Keratinocyte (primary cell): ENCODE data around the gene TTI1. TPM values are rescaled to one million over a fixed set of nuclear protein-coding genes. Genes with fewer than 3 reads are reported as not detected.

Experiments
- DNase-seq: peaks from one replicate; pipeline ENCODE4 v3.0.0-alpha.2; 2011; ENCODE audit warnings: low read depth, missing footprints, low spot score
- FAIRE-seq: peaks from 2 replicates; lab custom pipeline; 2011; peaks lifted over from hg19 to GRCh38; lab: Jason Lieb, UNC
- H2AFZ ChIP-seq: 2 replicates; pipeline ENCODE4 v1.6.0; 2012; ENCODE audit warnings: low read length, control low read depth, inconsistent platforms; ENCODE audit not compliant: control insufficient read depth
- H3K27ac ChIP-seq: 2 replicates; pipeline ENCODE4 v1.5.1; 2011; ENCODE audit warnings: low read length; ENCODE audit not compliant: control insufficient read depth, insufficient read depth
- H3K27me3 ChIP-seq: 3 replicates; pipeline ENCODE4 v1.6.0; 2011; ENCODE audit warnings: low read length; ENCODE audit not compliant: control insufficient read depth, insufficient read depth; ENCODE audit errors: extremely low read depth
- H3K36me3 ChIP-seq, 2 experiments: 2 replicates in 1 of 2; 3 replicates in 1 of 2; pipeline ENCODE4 v1.5.1; 2011; ENCODE audit warnings: low read length in 2 of 2, mild to moderate bottlenecking in 1 of 2; ENCODE audit not compliant: control insufficient read depth in 2 of 2, insufficient read depth in 2 of 2; ENCODE audit errors: extremely low read depth in 1 of 2
- H3K4me1 ChIP-seq: 3 replicates; pipeline ENCODE4 v1.5.1; 2011; ENCODE audit warnings: low read length; ENCODE audit not compliant: control insufficient read depth, insufficient read depth; ENCODE audit errors: extremely low read depth
- H3K4me2 ChIP-seq: 3 replicates; pipeline ENCODE4 v1.6.0; 2011; ENCODE audit warnings: low read depth, low read length; ENCODE audit not compliant: control insufficient read depth, insufficient read depth; ENCODE audit errors: extremely low read depth
- H3K4me3 ChIP-seq, 3 experiments: fragments of 200-600 bp in 1 of 3; sonication (generic) in 1 of 3; 2 replicates in 2 of 3; 3 replicates in 1 of 3; pipeline ENCODE4 v1.5.1; 2011 to 2016; ENCODE audit warnings: low read length in 3 of 3, mild to moderate bottlenecking in 3 of 3, control low read depth in 2 of 3, inconsistent platforms in 1 of 3, low read depth in 1 of 3, mixed read lengths in 1 of 3, mixed run types in 1 of 3, moderate library complexity in 1 of 3; ENCODE audit not compliant: control insufficient read depth in 2 of 3, insufficient read depth in 2 of 3; ENCODE audit errors: extremely low read depth in 1 of 3
- H3K79me2 ChIP-seq: 2 replicates; pipeline ENCODE4 v1.6.0; 2012; ENCODE audit warnings: low read length; ENCODE audit not compliant: control insufficient read depth, insufficient read depth
- H3K9ac ChIP-seq: 3 replicates; pipeline ENCODE4 v1.6.0; 2011; ENCODE audit warnings: low read length; ENCODE audit not compliant: control insufficient read depth, insufficient read depth; ENCODE audit errors: extremely low read depth
- H3K9me1 ChIP-seq: 3 replicates; pipeline ENCODE4 v1.6.0; 2011; ENCODE audit warnings: low read length; ENCODE audit not compliant: control insufficient read depth, insufficient read depth; ENCODE audit errors: extremely low read depth
- H3K9me3 ChIP-seq: 2 replicates; pipeline ENCODE4 v1.5.1; 2012; ENCODE audit warnings: low read depth, low read length; ENCODE audit not compliant: control insufficient read depth
- H4K20me1 ChIP-seq: 3 replicates; pipeline ENCODE4 v1.6.0; 2011; ENCODE audit warnings: low read length; ENCODE audit not compliant: control insufficient read depth, insufficient read depth; ENCODE audit errors: extremely low read depth
- EZH2 ChIP-seq: IDR thresholded peaks from one replicate; pipeline ENCODE4 v1.6.1; 2012; ENCODE audit warnings: inconsistent platforms, mild to moderate bottlenecking, low read length, moderate library complexity
- dilution Hi-C: fragments of 300-500 bp; cut with MboI; formaldehyde crosslinking; loops from one replicate; pipeline ENCODE4 v1.7.0; 2020; ENCODE audit warnings: low sequenced_read_pairs; ENCODE audit not compliant: extremely low pct_ligation_motif_present
- polyA plus RNA-seq, 5 experiments: library from polyadenylated mRNA; depleted of rRNA in 3 of 5; stranded (reverse) in 3 of 5; stranded (forward) in 1 of 5; unstranded in 1 of 5; fragments of >200 nt; gene quantifications; 1 replicate in 1 of 5; 2 replicates in 3 of 5; 3 replicates in 1 of 5; pipeline versions ENCODE4 v1.2.1 to v1.2.3, GENCODE V29; 2011 to 2012; ENCODE audit warnings: missing spikeins in 2 of 5, low read depth in 1 of 5, low replicate concordance in 1 of 5
- TF ChIP-seq, protein P1 (sequence below), 3 experiments: IDR thresholded peaks in 1 of 3; conservative IDR thresholded peaks in 1 of 3; optimal IDR thresholded peaks in 1 of 3; 2 replicates in 2 of 3; 3 replicates in 1 of 3; pipeline versions ENCODE3 to v1.5.1; 2011; ENCODE audit warnings: low read length in 3 of 3, mild to moderate bottlenecking in 3 of 3, moderate library complexity in 2 of 3, control low read depth in 1 of 3, inconsistent platforms in 1 of 3; ENCODE audit not compliant: insufficient read depth in 2 of 3; ENCODE audit errors: extremely low read depth in 1 of 3

TTI1 gene
- polyA plus RNA-seq, 1 donor (not counting 4 experiments of a cell fraction or from before 2014, with no cell fraction given) = 13.5 TPM

DNA sequence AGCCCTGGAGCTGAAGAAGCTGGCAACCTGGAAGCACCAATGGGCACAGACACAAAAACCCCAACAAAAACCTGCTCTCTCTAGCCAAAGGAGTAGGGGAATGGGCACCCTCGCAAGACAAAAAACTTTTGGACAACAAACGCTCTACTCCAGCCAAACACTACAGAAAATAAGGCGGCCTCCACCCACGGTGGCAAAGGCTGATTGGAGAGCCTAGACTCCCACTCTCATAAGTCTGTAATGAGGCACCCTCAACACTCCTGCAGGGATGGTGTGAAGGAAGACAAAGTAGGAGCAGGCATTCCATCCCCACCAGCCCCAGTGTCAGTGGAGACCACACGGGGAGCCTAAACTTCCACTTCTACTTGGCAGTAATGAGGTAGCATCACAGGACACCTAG, 8.8 kb downstream of the TTI1 start:
- H3K36me3 ChIP-seq = no peaks in the 10 kb centered on the region
- no peak overlapping the region for H3K4me3 ChIP-seq
- no peak overlapping the region for H3K9ac ChIP-seq
- no peaks in the 10 kb centered on the region for H3K9me1 ChIP-seq
- peaks cover 70% of the 10 kb centered on the region for H3K79me2 ChIP-seq
- DNase-seq (no peak), FAIRE-seq (no peak)
- dilution Hi-C loops = no loop called here
- H3K27me3 ChIP-seq = no peaks in the 10 kb centered on the region
- no peak for TF ChIP-seq EZH2
- TF ChIP-seq, protein P1, sequence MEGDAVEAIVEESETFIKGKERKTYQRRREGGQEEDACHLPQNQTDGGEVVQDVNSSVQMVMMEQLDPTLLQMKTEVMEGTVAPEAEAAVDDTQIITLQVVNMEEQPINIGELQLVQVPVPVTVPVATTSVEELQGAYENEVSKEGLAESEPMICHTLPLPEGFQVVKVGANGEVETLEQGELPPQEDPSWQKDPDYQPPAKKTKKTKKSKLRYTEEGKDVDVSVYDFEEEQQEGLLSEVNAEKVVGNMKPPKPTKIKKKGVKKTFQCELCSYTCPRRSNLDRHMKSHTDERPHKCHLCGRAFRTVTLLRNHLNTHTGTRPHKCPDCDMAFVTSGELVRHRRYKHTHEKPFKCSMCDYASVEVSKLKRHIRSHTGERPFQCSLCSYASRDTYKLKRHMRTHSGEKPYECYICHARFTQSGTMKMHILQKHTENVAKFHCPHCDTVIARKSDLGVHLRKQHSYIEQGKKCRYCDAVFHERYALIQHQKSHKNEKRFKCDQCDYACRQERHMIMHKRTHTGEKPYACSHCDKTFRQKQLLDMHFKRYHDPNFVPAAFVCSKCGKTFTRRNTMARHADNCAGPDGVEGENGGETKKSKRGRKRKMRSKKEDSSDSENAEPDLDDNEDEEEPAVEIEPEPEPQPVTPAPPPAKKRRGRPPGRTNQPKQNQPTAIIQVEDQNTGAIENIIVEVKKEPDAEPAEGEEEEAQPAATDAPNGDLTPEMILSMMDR (optimal IDR thresholded peaks at IDR 0.05 in 1 of 3, IDR thresholded peaks at IDR 0.05 in 1 of 3, conservative IDR thresholded peaks at IDR 0.05 in 1 of 3; ENCODE audit: extremely low read depth in 1 of 3, insufficient read depth in 2 of 3, low read length in 3 of 3) = no peak
- no peak overlapping the region for H3K4me2 ChIP-seq
- H3K4me1 ChIP-seq = no peaks in the 10 kb centered on the region
- H2AFZ ChIP-seq = no peak overlapping the region
- H3K9me3 ChIP-seq = no peaks in the 10 kb centered on the region
- no peaks in the 10 kb centered on the region for H4K20me1 ChIP-seq
- H3K27ac ChIP-seq = no peak overlapping the region

GRCh38 chr20:38023181-38024001, 9.9 kb downstream of the TTI1 start:
- Histone ChIP-seq H3K4me2 (no peak overlapping the region), H2AFZ (no peak overlapping the region), H3K9me3 (peaks cover 2% of the 10 kb centered on the region), H3K4me3 (no peak overlapping the region), H3K27ac (no peak overlapping the region), H3K9me1 (no peaks in the 10 kb centered on the region), H3K4me1 (no peaks in the 10 kb centered on the region), H3K9ac (no peak overlapping the region), H3K27me3 (no peaks in the 10 kb centered on the region), H3K36me3 (peaks cover 0 to 3% of the 10 kb centered on the region in 2 experiments), H3K79me2 (peaks cover 62% of the 10 kb centered on the region), H4K20me1 (no peaks in the 10 kb centered on the region)
- no peak for DNase-seq
- dilution Hi-C loops = no loop called here
- TF ChIP-seq EZH2 = no peak
- TF ChIP-seq, protein P1 (optimal IDR thresholded peaks at IDR 0.05 in 1 of 3, IDR thresholded peaks at IDR 0.05 in 1 of 3, conservative IDR thresholded peaks at IDR 0.05 in 1 of 3; ENCODE audit: extremely low read depth in 1 of 3, insufficient read depth in 2 of 3, low read length in 3 of 3) = no peak
- FAIRE-seq = no peak
